AG10803 (cell line): ENCODE measurements around the gene SLC39A8.

Source experiments
- DNase-seq: peaks from one replicate; pipeline ENCODE4 v3.0.0; 2010; ENCODE audit warnings: low read depth
- H3K4me3 ChIP-seq: 2 replicates; pipeline ENCODE4 v1.5.1; 2011; ENCODE audit warnings: mild to moderate bottlenecking, low read length, control low read depth
- CTCF ChIP-seq: conservative IDR thresholded peaks from 2 replicates; pipeline ENCODE4 v1.5.1; 2011; ENCODE audit warnings: mild to moderate bottlenecking, low read length, control low read depth, inconsistent platforms

SLC39A8 gene

GRCh38 chr4:102302762-102303161 is 42.5 kb downstream of the SLC39A8 start:
- TF ChIP-seq CTCF = no peak
- no peak for DNase-seq

GRCh38 chr4:102301167-102301566 is 44.1 kb downstream of the SLC39A8 start:
- DNase-seq = no peak
- no peak for TF ChIP-seq CTCF
- H3K4me3 ChIP-seq = no peak overlapping the region

More at GRCh38 chr4:102302762-102303161, 42.5 kb downstream of the SLC39A8 start:
- no peak overlapping the region for H3K4me3 ChIP-seq

- peak; percentile 61 for DNase-seq
- H3K4me3 ChIP-seq = no peak overlapping the region
- peak; percentile 80 for TF ChIP-seq CTCF
Measured at GRCh38 chr4:102299354-102300107, 45.8 kb downstream of the SLC39A8 start.

GRCh38 chr4:102298716-102299115 is 46.6 kb downstream of the SLC39A8 start:
- no peak overlapping the region for H3K4me3 ChIP-seq
- no peak for DNase-seq
- TF ChIP-seq CTCF = no peak

GRCh38 chr4:102295153-102295862 is 50.0 kb downstream of the SLC39A8 start:
- TF ChIP-seq CTCF = no peak
- no peak for DNase-seq
- no peak overlapping the region for H3K4me3 ChIP-seq

- no peak for TF ChIP-seq CTCF
- H3K4me3 ChIP-seq = no peak overlapping the region
- no peak for DNase-seq
Measured at GRCh38 chr4:102288497-102288896, 56.8 kb downstream of the SLC39A8 start.

- H3K4me3 ChIP-seq = no peak overlapping the region
- no peak for TF ChIP-seq CTCF
- DNase-seq = no peak
Measured at GRCh38 chr4:102285831-102286230, 59.5 kb downstream of the SLC39A8 start.
